H1 (cell line): ENCODE data around the gene SLC25A34. TPM values are rescaled to one million over a fixed set of nuclear protein-coding genes. Genes with fewer than 3 reads are reported as not detected.

Source experiments
- BCL11A ChIP-seq, 2 experiments: IDR thresholded peaks; one replicate each; pipeline ENCODE4 v1.6.1; 2011; ENCODE audit warnings: low read depth in 2 of 2, low read length in 2 of 2, mild to moderate bottlenecking in 2 of 2
- FOSL1 ChIP-seq: IDR thresholded peaks from 2 replicates; pipeline ENCODE4 v1.6.1; 2011; ENCODE audit warnings: mild to moderate bottlenecking, low read depth, low read length, moderate library complexity; ENCODE audit not compliant: insufficient read depth
- HDAC2 ChIP-seq, 2 experiments: fragments of 300-600 bp in 1 of 2; sonication (generic) in 1 of 2; IDR thresholded peaks; 2 replicates each; pipeline ENCODE4 v1.6.1; 2011 to 2012; ENCODE audit warnings: low read depth in 2 of 2, low read length in 2 of 2, mild to moderate bottlenecking in 2 of 2, moderate library complexity in 2 of 2, borderline replicate concordance in 1 of 2, inconsistent platforms in 1 of 2
- NANOG ChIP-seq: IDR thresholded peaks from 2 replicates; pipeline ENCODE4 v1.6.1; 2011; ENCODE audit warnings: low read length, low read depth, mild to moderate bottlenecking, inconsistent platforms; ENCODE audit not compliant: insufficient read depth, poor library complexity, severe bottlenecking
- RFX5 ChIP-seq: IDR thresholded peaks from 2 replicates; pipeline ENCODE4 v1.6.1; 2011; ENCODE audit warnings: low read depth, low read length, improper control_type of control experiment, borderline replicate concordance
- SIRT6 ChIP-seq: IDR thresholded peaks from one replicate; pipeline ENCODE4 v1.7.1; 2012; ENCODE audit warnings: low read length, inconsistent platforms
- YY1 ChIP-seq: IDR thresholded peaks from 2 replicates; pipeline ENCODE4 v1.6.1; 2011; ENCODE audit warnings: low read depth, mild to moderate bottlenecking, low read length
- polyA plus RNA-seq, 7 experiments: library from polyadenylated mRNA; depleted of rRNA in 3 of 7; stranded (reverse) in 5 of 7; unstranded in 2 of 7; fragments of >200 nt in 5 of 7; fragments of 200-250 nt in 2 of 7; gene quantifications; 1 replicate in 5 of 7; 2 replicates in 1 of 7; 4 replicates in 1 of 7; pipeline versions ENCODE4 v1.2.1 to v1.2.3, GENCODE V29; 2011 to 2013; ENCODE audit warnings: missing spikeins in 2 of 7, mixed read lengths in 2 of 7
- total RNA-seq: library from RNA; stranded (reverse); fragmentation: NEBNext Ultra II Directional; extraction: Animal tissue kit (Norgen Biotek cat#: 25700); gene quantifications from 2 replicates; pipeline ENCODE4 v1.2.1, GENCODE V29; 2021
- TF ChIP-seq, protein P1 (sequence below): fragments of 300-600 bp; sonication (generic); IDR thresholded peaks from 2 replicates; pipeline ENCODE4 v1.7.1; 2012; ENCODE audit warnings: low read length, moderate library complexity, mild to moderate bottlenecking, inconsistent platforms; ENCODE audit not compliant: insufficient replicate concordance

The SLC25A34 gene
- total and polyA plus RNA-seq, 2 of the 8 experiments (the other 6 are each of a cell fraction or from before 2014, with no cell fraction given), result 0.48 to 0.62 TPM

DNA sequence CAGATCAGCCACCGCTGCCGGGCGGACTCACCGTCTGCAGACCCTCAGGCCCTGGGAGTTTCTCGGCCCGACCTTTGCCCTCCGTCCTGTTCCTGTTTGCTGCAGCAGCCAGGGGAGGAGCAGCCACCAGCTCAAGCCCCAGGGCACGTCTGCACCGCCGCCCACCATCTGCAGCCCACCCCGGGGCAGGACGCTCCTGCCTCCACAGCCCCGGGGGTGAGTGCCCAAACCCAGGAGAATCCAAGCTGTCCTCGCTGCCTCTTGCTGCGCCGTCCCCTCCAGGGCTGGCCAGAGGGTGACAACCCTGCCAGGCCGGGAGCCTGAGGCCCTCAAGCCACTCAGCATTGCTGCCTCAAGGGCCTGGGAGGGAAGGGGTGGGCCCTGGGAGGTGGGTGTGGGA is 1.2 kb upstream of the SLC25A34 start (continued):
- TF ChIP-seq, protein P1, sequence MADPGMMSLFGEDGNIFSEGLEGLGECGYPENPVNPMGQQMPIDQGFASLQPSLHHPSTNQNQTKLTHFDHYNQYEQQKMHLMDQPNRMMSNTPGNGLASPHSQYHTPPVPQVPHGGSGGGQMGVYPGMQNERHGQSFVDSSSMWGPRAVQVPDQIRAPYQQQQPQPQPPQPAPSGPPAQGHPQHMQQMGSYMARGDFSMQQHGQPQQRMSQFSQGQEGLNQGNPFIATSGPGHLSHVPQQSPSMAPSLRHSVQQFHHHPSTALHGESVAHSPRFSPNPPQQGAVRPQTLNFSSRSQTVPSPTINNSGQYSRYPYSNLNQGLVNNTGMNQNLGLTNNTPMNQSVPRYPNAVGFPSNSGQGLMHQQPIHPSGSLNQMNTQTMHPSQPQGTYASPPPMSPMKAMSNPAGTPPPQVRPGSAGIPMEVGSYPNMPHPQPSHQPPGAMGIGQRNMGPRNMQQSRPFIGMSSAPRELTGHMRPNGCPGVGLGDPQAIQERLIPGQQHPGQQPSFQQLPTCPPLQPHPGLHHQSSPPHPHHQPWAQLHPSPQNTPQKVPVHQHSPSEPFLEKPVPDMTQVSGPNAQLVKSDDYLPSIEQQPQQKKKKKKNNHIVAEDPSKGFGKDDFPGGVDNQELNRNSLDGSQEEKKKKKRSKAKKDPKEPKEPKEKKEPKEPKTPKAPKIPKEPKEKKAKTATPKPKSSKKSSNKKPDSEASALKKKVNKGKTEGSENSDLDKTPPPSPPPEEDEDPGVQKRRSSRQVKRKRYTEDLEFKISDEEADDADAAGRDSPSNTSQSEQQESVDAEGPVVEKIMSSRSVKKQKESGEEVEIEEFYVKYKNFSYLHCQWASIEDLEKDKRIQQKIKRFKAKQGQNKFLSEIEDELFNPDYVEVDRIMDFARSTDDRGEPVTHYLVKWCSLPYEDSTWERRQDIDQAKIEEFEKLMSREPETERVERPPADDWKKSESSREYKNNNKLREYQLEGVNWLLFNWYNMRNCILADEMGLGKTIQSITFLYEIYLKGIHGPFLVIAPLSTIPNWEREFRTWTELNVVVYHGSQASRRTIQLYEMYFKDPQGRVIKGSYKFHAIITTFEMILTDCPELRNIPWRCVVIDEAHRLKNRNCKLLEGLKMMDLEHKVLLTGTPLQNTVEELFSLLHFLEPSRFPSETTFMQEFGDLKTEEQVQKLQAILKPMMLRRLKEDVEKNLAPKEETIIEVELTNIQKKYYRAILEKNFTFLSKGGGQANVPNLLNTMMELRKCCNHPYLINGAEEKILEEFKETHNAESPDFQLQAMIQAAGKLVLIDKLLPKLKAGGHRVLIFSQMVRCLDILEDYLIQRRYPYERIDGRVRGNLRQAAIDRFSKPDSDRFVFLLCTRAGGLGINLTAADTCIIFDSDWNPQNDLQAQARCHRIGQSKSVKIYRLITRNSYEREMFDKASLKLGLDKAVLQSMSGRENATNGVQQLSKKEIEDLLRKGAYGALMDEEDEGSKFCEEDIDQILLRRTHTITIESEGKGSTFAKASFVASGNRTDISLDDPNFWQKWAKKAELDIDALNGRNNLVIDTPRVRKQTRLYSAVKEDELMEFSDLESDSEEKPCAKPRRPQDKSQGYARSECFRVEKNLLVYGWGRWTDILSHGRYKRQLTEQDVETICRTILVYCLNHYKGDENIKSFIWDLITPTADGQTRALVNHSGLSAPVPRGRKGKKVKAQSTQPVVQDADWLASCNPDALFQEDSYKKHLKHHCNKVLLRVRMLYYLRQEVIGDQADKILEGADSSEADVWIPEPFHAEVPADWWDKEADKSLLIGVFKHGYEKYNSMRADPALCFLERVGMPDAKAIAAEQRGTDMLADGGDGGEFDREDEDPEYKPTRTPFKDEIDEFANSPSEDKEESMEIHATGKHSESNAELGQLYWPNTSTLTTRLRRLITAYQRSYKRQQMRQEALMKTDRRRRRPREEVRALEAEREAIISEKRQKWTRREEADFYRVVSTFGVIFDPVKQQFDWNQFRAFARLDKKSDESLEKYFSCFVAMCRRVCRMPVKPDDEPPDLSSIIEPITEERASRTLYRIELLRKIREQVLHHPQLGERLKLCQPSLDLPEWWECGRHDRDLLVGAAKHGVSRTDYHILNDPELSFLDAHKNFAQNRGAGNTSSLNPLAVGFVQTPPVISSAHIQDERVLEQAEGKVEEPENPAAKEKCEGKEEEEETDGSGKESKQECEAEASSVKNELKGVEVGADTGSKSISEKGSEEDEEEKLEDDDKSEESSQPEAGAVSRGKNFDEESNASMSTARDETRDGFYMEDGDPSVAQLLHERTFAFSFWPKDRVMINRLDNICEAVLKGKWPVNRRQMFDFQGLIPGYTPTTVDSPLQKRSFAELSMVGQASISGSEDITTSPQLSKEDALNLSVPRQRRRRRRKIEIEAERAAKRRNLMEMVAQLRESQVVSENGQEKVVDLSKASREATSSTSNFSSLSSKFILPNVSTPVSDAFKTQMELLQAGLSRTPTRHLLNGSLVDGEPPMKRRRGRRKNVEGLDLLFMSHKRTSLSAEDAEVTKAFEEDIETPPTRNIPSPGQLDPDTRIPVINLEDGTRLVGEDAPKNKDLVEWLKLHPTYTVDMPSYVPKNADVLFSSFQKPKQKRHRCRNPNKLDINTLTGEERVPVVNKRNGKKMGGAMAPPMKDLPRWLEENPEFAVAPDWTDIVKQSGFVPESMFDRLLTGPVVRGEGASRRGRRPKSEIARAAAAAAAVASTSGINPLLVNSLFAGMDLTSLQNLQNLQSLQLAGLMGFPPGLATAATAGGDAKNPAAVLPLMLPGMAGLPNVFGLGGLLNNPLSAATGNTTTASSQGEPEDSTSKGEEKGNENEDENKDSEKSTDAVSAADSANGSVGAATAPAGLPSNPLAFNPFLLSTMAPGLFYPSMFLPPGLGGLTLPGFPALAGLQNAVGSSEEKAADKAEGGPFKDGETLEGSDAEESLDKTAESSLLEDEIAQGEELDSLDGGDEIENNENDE, result no peak
- TF ChIP-seq RFX5 (no peak), NANOG (no peak), SIRT6 (no peak), YY1 (no peak), FOSL1 (no peak), BCL11A (IDR thresholded peaks at IDR 0.05; ENCODE audit: low read depth in 2 of 2, low read length in 2 of 2) (no peak), HDAC2 (IDR thresholded peaks at IDR 0.05; ENCODE audit: borderline replicate concordance in 1 of 2, low read depth in 2 of 2, low read length in 2 of 2) (no peak)
